Endothelial cell of umbilical vein (primary cell): ENCODE data around the gene GLDC.

Experiments used
- FOS ChIP-seq: IDR thresholded peaks from 2 replicates; pipeline ENCODE4 v1.6.1; 2011; ENCODE audit warnings: mild to moderate bottlenecking, low read length, moderate library complexity, borderline replicate concordance; ENCODE audit not compliant: insufficient read depth
- POLR2A ChIP-seq: IDR thresholded peaks from 2 replicates; pipeline ENCODE4 v1.6.1; 2012; ENCODE audit warnings: low read depth, mild to moderate bottlenecking, control low read depth, low read length
- TF ChIP-seq, protein P1 (sequence below), 2 donors: IDR thresholded peaks; 1 replicate in 1 of 2; 2 replicates in 1 of 2; pipeline ENCODE4 v1.5.1; 2011; ENCODE audit warnings: low read length in 2 of 2, mild to moderate bottlenecking in 2 of 2, moderate library complexity in 2 of 2, control low read depth in 1 of 2, inconsistent platforms in 1 of 2, low read depth in 1 of 2; ENCODE audit not compliant: insufficient read depth in 1 of 2; ENCODE audit errors: extremely low read depth in 1 of 2

GRCh38 chr9:6490863-6491262 lies 154.7 kb downstream of the GLDC start:
- TF ChIP-seq, protein P1, sequence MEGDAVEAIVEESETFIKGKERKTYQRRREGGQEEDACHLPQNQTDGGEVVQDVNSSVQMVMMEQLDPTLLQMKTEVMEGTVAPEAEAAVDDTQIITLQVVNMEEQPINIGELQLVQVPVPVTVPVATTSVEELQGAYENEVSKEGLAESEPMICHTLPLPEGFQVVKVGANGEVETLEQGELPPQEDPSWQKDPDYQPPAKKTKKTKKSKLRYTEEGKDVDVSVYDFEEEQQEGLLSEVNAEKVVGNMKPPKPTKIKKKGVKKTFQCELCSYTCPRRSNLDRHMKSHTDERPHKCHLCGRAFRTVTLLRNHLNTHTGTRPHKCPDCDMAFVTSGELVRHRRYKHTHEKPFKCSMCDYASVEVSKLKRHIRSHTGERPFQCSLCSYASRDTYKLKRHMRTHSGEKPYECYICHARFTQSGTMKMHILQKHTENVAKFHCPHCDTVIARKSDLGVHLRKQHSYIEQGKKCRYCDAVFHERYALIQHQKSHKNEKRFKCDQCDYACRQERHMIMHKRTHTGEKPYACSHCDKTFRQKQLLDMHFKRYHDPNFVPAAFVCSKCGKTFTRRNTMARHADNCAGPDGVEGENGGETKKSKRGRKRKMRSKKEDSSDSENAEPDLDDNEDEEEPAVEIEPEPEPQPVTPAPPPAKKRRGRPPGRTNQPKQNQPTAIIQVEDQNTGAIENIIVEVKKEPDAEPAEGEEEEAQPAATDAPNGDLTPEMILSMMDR (IDR thresholded peaks at IDR 0.05; ENCODE audit: extremely low read depth in 1 of 2, insufficient read depth in 1 of 2, low read depth in 1 of 2, low read length in 2 of 2): no peak
- TF ChIP-seq POLR2A (no peak), FOS (no peak)
